ENCODE data around the gene SPATA20. TPM values are rescaled to one million over a fixed set of nuclear protein-coding genes. Genes with fewer than 3 reads are reported as not detected.

The SPATA20 gene
- total RNA-seq (2014; rRNA removed; shearing (Covaris generic)), result 15.5 and 20.5 TPM in 2 replicates

- peak; percentile 83 for DNase-seq (ENCODE audit: low read depth)
Measured at GRCh38 chr17:50547035-50547735, at the start of gene SPATA20. SPATA20 (plus strand) TSS chr17:50547174; CDS start chr17:50547209, 35 bp downstream.

- no peak for DNase-seq (ENCODE audit: low read depth)
Measured at GRCh38 chr17:50498021-50498874, 48.7 kb upstream of the SPATA20 start.

- DNase-seq (ENCODE audit: low read depth), result no peak
Measured at GRCh38 chr17:50499270-50499669, 47.7 kb upstream of the SPATA20 start.

- DNase-seq (ENCODE audit: low read depth), result no peak
Measured at GRCh38 chr17:50499721-50500120, 47.3 kb upstream of the SPATA20 start.

- DNase-seq (ENCODE audit: low read depth), result peak; percentile 27
Measured at GRCh38 chr17:50501054-50501453, 45.9 kb upstream of the SPATA20 start.

GRCh38 chr17:50502301-50502990, 44.5 kb upstream of the SPATA20 start:
- no peak for DNase-seq (ENCODE audit: low read depth)

- DNase-seq (ENCODE audit: low read depth), result no peak
Measured at GRCh38 chr17:50505591-50506130, 41.3 kb upstream of the SPATA20 start.

- DNase-seq (ENCODE audit: low read depth), result no peak
Measured at GRCh38 chr17:50506298-50506697, 40.7 kb upstream of the SPATA20 start.

- peak; percentile 70 for DNase-seq (ENCODE audit: low read depth)
Measured at GRCh38 chr17:50507871-50508572, 39.0 kb upstream of the SPATA20 start, which contains the start of gene MYCBPAP. MYCBPAP (plus strand) TSS chr17:50508439; CDS start chr17:50508675, 236 bp downstream.

- DNase-seq (ENCODE audit: low read depth), result no peak
Measured at GRCh38 chr17:50508573-50509460, 38.2 kb upstream of the SPATA20 start.

GRCh38 chr17:50511058-50511457, 35.9 kb upstream of the SPATA20 start:
- peak; percentile 15 for DNase-seq (ENCODE audit: low read depth)

- DNase-seq (ENCODE audit: low read depth), result no peak
Measured at GRCh38 chr17:50513495-50513894, 33.5 kb upstream of the SPATA20 start.

- no peak for DNase-seq (ENCODE audit: low read depth)
Measured at GRCh38 chr17:50514388-50514787, 32.6 kb upstream of the SPATA20 start.

GRCh38 chr17:50514936-50515702, 31.9 kb upstream of the SPATA20 start:
- DNase-seq (ENCODE audit: low read depth), result peak; percentile 13

GRCh38 chr17:50517011-50517410, 30.0 kb upstream of the SPATA20 start:
- DNase-seq (ENCODE audit: low read depth), result no peak

- no peak for DNase-seq (ENCODE audit: low read depth)
Measured at GRCh38 chr17:50517504-50518383, 29.2 kb upstream of the SPATA20 start.

- no peak for DNase-seq (ENCODE audit: low read depth)
Measured at GRCh38 chr17:50518384-50519023, 28.5 kb upstream of the SPATA20 start.
